GM12873 (cell line): ENCODE measurements around the gene HOOK1.

Experiments
- TF ChIP-seq, protein P1 (sequence below): IDR thresholded peaks from 2 replicates; pipeline ENCODE4 v1.5.1; 2012; ENCODE audit warnings: low read depth, mild to moderate bottlenecking, moderate library complexity, low read length, control low read depth; ENCODE audit not compliant: insufficient read depth; ENCODE audit errors: missing control alignments

Gene HOOK1

DNA sequence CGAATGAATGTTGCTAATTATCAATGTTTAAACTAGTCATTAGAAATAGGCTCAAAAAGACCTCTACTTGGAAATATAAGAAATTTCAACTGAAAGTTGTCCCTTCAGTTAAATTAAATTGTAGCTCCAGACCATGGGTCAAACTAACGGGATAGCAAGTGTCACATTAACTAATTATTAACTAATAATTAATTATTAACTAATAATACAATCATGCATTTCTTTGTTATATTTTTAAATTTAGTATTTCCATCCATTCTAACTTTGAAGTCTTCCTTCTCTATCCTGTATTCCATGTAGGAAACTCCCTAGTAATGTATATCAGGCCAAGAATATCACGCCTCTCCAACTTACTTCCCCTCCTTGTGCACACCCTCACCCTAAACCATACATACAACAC lies 43.4 kb upstream of the HOOK1 start:
- TF ChIP-seq, protein P1, sequence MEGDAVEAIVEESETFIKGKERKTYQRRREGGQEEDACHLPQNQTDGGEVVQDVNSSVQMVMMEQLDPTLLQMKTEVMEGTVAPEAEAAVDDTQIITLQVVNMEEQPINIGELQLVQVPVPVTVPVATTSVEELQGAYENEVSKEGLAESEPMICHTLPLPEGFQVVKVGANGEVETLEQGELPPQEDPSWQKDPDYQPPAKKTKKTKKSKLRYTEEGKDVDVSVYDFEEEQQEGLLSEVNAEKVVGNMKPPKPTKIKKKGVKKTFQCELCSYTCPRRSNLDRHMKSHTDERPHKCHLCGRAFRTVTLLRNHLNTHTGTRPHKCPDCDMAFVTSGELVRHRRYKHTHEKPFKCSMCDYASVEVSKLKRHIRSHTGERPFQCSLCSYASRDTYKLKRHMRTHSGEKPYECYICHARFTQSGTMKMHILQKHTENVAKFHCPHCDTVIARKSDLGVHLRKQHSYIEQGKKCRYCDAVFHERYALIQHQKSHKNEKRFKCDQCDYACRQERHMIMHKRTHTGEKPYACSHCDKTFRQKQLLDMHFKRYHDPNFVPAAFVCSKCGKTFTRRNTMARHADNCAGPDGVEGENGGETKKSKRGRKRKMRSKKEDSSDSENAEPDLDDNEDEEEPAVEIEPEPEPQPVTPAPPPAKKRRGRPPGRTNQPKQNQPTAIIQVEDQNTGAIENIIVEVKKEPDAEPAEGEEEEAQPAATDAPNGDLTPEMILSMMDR, result no peak

DNA sequence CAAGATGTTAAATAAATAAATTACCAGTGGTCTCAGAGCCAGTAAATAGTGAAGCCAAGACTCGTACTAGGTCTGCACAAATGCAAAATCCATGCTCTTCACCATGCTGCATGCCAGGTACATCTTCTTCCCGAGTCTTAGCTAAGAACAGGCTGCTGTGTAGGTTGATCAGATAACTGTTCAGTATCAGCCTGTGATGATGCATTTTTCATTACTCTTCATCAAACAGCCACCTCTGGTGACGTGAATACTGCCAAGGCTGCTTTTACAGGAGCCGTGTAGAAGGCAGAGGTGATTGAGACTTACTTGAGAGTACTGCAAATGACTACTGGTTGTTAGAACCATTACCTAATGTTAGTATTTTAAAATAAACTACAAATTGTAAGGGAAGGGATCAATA lies 39.3 kb upstream of the HOOK1 start:
- TF ChIP-seq, protein P1, result no peak

DNA sequence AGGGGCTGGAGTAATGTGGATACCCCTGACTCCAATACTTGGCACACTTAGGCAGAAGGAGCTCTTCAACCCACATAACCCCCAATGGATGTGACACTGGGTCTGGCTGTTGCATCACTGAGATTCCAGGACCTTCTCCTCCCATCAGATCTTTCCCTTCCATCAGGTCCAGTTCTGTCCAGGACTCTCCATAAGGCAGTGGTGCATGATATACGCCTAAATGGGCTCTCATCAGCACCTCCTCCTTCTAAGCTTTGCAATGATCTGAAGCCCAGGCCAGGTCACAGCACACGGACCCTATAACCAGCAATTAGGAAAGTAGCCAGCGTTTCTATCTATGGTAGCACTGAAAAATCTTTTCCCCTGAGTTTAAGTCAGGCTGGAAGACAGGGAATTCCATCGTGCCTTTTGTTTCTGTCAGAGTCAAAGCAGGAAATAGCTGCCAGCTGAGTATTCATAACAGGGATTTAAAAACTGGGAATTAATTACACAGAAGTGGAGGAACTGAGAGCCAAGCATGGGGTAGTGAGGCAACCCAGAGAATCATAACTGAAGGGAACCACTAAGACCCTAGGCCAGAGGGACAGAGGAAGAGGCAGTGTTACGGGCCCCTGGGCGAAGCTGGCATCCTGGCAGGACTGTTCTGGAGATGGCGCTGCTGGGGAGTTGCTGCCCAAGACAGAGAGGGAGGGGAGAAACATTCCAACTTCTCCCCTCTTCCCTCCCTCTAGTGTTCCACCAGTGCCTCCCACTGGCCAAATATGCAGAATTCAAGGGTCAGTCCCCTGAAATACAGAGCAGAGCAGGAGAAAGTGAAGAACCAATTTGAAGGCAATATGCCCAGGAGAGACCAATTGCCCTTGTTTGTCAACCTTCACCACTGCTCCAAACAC lies 37.5 kb upstream of the HOOK1 start:
- TF ChIP-seq, protein P1, result peak; percentile 7

DNA sequence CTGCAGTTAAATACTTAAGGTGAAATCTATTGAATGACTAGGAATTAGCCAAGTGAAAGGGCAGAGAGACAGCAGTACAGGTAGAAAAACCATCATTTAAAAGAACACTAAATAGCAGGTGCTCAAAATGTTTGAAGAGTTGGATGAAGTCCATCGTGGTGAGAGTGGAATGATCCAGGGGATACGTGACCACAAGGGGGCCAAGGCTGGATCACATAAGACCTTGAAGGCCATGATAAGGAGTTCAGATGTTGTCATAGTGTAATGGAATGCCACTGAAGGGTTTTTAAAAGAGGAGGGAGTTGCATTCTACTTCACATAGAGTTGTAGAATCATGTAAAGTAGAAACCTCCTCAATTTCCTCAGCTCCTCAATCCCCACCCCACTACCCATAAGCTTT lies 34.8 kb upstream of the HOOK1 start:
- TF ChIP-seq, protein P1, result peak; percentile 28

DNA sequence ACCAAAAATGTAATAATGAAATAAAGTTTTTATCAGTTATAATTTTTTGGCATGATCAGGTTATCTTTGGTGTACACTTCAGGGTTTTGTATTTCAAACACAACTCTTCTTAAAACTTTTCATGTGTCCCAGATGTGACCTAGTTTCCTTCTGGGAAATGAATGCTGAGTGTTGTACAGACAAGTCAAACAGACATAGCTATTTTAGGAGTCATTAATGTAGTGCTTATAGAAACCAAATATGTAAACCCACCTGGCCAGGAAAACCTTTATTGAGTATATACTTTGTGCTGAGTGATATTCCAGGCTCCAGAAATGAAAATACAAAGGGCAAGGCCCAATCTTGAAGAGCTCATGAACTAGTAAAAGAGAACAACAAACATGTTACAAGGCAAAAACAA lies 25.9 kb upstream of the HOOK1 start:
- TF ChIP-seq, protein P1, result no peak

DNA sequence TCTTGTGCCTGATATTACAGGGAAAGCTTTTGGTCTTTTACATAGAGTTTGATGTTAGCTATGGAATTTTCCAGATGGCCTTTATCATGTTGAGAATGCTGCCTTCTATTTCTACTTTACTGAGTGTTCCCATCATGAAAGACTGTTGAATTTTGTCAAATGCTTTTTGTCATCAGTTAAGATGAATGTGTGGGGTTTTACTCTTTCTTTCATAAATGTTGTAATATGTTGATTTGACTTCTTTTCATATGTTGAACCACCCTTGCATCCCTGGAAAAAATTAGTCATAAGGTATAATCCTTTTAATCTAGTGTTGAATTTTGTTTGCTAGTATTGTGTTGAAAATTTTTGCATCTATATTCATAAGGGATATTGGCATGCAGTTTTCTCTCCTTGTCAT lies 16.1 kb upstream of the HOOK1 start:
- TF ChIP-seq, protein P1, result no peak

DNA sequence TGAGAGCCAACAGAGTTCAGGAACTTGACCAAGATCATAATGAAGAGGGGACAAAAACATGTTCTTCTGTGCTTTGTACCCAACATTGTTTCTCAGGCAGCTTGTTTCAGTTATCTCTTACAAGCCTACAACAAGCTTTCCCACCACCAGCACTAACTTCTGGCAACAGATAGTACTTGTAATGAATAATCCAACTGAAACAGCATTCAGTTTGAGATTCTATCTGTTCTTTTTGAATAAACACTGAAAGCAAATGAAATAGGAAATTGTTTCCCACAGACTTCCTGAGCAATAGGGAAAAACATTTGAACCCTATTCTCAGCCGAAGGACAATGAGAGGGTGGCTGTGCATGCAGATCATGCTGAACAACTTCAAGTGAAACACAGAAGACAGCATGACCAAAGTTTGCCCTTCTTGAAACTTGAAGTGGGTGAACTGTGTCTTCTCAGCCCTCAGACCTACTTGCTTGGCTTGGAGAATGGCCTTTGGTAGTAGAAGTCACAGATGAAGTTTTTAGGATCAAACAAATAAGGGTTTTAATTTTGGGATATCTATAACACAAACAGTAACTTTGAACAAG lies 11.2 kb upstream of the HOOK1 start:
- TF ChIP-seq, protein P1, result no peak
